Esophagus muscularis mucosa (tissue), 4 donors: ENCODE results near the gene TANC1. TPM values are rescaled to one million over a fixed set of nuclear protein-coding genes. Genes with fewer than 3 reads are reported as not detected.
A peak's percentile ranks its signal among the peaks of the same experiment; 100 is the strongest.

ENCODE experiments used
- DNase-seq: peaks from one replicate; pipeline ENCODE4 v3.0.0-alpha.2; 2017; ENCODE audit errors: extremely low spot score
- H3K27ac ChIP-seq, 4 donors: fragments of 200-600 bp; sonication (generic); replicated peaks in 1 of 4; 1 replicate in 3 of 4; 2 replicates in 1 of 4; pipeline ENCODE4 v1.5.1; 2016 to 2019; ENCODE audit warnings: mild to moderate bottlenecking in 1 of 4
- H3K27me3 ChIP-seq, 4 donors: fragments of 200-600 bp; sonication (generic); one replicate each; pipeline versions ENCODE4 v1.5.1 to v1.6.0; 2016 to 2019
- H3K36me3 ChIP-seq, 4 donors: fragments of 200-600 bp; sonication (generic); one replicate each; pipeline ENCODE4 v1.5.1; 2016 to 2019
- H3K4me1 ChIP-seq, 4 donors: fragments of 200-600 bp; sonication (generic); one replicate each; pipeline ENCODE4 v1.5.1; 2016 to 2019
- H3K4me3 ChIP-seq, 4 donors: fragments of 200-600 bp; sonication (generic); 1 replicate in 2 of 4; 2 replicates in 2 of 4; pipeline ENCODE4 v1.5.1; 2016 to 2019; ENCODE audit warnings: mild to moderate bottlenecking in 4 of 4, moderate library complexity in 1 of 4
- H3K9me3 ChIP-seq, 4 donors: fragments of 200-600 bp; sonication (generic); 1 replicate in 3 of 4; 2 replicates in 1 of 4; pipeline ENCODE4 v1.5.1; 2016 to 2019
- EP300 ChIP-seq: sonication (generic); formaldehyde crosslinking; IDR thresholded peaks from one replicate; pipeline ENCODE4 v1.6.1; 2017; ENCODE audit warnings: antibody characterized with exemption
- POLR2A ChIP-seq: fragments of 450-650 bp; IDR thresholded peaks from one replicate; pipeline ENCODE4 v1.6.1; 2017; ENCODE audit warnings: antibody characterized with exemption, moderate library complexity, mild to moderate bottlenecking, low read depth
- POLR2AphosphoS5 ChIP-seq, 2 donors: sonication (generic); formaldehyde crosslinking; IDR thresholded peaks; one replicate each; pipeline ENCODE4 v1.6.1; 2017; ENCODE audit warnings: antibody characterized with exemption in 2 of 2
- WGBS: methylation state at CpG from one replicate; pipeline ENCODE4 v1.1.5; 2018; 5-methylcytosine and 5-hydroxymethylcytosine counted together
- intact Hi-C: fragments of 100-400 bp; cut with DNase I; formaldehyde crosslinking; loops from one replicate; pipeline ENCODE4 v1.15.1; 2023
- total RNA-seq, 4 donors: library from RNA; depleted of rRNA; stranded (reverse); fragments of >200 nt; gene quantifications; one replicate each; pipeline versions ENCODE4 v1.1.0 to v1.2.1, GENCODE V29; 2016
- TF ChIP-seq, protein P1 (sequence below), 3 experiments: fragments of 200-600 bp in 2 of 3; fragments of 450-650 bp in 1 of 3; sonication (generic) in 2 of 3; IDR thresholded peaks; one replicate each; pipeline ENCODE4 v1.5.1; 2017 to 2019; ENCODE audit warnings: antibody characterized with exemption in 3 of 3, mild to moderate bottlenecking in 2 of 3, moderate library complexity in 1 of 3

Gene TANC1
- total RNA-seq, 4 donors from 2014 or later, result 34.3 to 54.0 (median 52.9) TPM

DNA sequence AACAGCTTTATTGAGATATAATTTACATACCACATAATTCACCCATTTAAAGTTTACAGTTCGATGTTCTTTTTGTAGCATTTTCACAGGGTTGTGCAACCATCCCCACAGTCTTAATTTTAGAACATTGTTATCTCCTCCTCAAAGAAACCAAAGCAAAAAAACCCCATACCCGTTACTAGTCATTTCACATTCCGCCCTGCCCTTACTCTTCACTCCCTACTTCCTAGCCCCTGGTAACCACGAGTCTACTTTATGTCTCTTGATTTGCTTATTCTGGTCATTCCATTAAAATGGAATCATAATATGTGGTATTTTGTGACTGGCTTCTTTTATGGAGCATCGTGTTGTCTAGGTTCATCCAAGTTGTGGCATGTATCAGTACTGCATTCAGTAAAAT is 137.7 kb downstream of the TANC1 start:
- no peak overlapping the region for H3K4me3 ChIP-seq
- H3K27me3 ChIP-seq, result no peaks in the 10 kb centered on the region
- H3K9me3 ChIP-seq, result no peaks in the 10 kb centered on the region
- H3K27ac ChIP-seq, result no peak overlapping the region
- intact Hi-C loops, result no loop called here
- no peak for DNase-seq
- H3K36me3 ChIP-seq, result peaks cover 0 to 3% (median 0%) of the 10 kb centered on the region in 4 donors
- TF ChIP-seq EP300, result no peak
- no peak for TF ChIP-seq POLR2A
- no peak for TF ChIP-seq POLR2AphosphoS5 (IDR thresholded peaks at IDR 0.05)
- TF ChIP-seq, protein P1, sequence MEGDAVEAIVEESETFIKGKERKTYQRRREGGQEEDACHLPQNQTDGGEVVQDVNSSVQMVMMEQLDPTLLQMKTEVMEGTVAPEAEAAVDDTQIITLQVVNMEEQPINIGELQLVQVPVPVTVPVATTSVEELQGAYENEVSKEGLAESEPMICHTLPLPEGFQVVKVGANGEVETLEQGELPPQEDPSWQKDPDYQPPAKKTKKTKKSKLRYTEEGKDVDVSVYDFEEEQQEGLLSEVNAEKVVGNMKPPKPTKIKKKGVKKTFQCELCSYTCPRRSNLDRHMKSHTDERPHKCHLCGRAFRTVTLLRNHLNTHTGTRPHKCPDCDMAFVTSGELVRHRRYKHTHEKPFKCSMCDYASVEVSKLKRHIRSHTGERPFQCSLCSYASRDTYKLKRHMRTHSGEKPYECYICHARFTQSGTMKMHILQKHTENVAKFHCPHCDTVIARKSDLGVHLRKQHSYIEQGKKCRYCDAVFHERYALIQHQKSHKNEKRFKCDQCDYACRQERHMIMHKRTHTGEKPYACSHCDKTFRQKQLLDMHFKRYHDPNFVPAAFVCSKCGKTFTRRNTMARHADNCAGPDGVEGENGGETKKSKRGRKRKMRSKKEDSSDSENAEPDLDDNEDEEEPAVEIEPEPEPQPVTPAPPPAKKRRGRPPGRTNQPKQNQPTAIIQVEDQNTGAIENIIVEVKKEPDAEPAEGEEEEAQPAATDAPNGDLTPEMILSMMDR (IDR thresholded peaks at IDR 0.05), result no peak
- WGBS, result 88% methylated on average over 5 of the region's 5 CpGs
- peaks cover 13 to 29% (median 21%) of the 10 kb centered on the region in 4 donors for H3K4me1 ChIP-seq

DNA sequence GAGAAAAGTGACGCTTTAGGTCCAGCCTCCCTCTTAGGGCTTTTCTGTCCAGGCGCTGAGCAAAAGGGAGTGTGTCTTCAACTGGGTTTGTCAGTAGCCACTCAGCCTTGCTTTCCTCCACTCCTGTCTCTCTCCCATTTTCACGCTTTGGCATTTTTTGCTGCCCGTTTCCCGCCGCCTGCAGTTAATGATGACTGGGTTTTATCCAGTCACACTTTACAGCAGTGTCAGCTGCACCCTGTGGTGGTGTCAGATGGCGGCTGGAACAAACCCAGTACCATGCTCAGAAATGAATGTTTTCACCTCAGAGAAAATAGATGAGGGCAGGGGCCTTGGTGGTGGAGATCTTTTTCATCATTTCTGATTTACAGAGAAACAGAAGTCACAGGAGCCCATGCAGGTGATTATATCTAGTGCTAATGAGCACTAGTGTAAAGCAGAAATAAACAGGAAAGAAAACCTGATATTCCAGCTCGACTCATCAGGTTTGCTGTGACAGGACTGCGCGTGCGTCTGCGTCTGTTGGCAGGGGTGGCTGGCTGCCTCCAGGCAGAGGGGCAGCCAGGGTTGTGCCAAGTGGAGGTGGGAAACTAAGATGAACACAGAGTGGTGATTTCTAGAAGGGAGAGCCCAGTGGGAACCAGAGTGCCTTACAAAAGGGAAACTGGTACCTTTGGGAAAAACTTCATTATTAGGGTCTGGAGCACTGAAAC is 139.9 kb downstream of the TANC1 start:
- Histone ChIP-seq H3K4me1 (peaks cover 16 to 34% (median 27%) of the 10 kb centered on the region in 4 donors), H3K27ac (peak overlapping the region in 2 of 4 donors; percentile 7 to 14), H3K4me3 (no peak overlapping the region), H3K9me3 (no peaks in the 10 kb centered on the region), H3K27me3 (no peaks in the 10 kb centered on the region), H3K36me3 (no peaks in the 10 kb centered on the region)
- 69% methylated on average over 12 of the region's 12 CpGs for WGBS
- DNase-seq, result no peak
- TF ChIP-seq EP300 (no peak), POLR2AphosphoS5 (IDR thresholded peaks at IDR 0.05) (no peak), POLR2A (no peak)
- TF ChIP-seq, protein P1 (IDR thresholded peaks at IDR 0.05), result no peak
- intact Hi-C loops, result no loop called here

DNA sequence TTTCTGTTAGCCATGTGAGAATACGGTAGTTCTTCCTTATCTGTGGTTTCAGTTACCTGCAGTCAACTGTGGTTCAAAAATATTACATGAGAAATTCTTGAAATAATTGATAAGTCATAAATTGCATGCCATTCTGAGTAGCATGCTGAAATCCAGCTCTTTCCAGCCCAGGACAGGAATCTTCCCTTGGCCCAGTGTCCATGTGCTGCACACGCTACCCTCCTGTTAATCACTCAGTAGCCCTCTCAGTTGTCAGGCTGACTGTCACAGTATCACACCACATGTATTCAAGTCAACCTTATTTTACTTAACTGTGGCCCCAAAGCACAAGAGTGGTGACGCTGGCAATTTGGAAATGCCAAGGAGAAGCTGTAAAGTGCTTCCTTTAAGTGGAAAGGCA is 141.1 kb downstream of the TANC1 start:
- Histone ChIP-seq H3K4me3 (no peak overlapping the region), H3K27me3 (no peaks in the 10 kb centered on the region), H3K27ac (no peak overlapping the region), H3K9me3 (no peaks in the 10 kb centered on the region), H3K36me3 (no peaks in the 10 kb centered on the region), H3K4me1 (peaks cover 16 to 34% (median 28%) of the 10 kb centered on the region in 4 donors)
- 89% methylated on average over 3 of the region's 3 CpGs for WGBS
- TF ChIP-seq POLR2AphosphoS5 (IDR thresholded peaks at IDR 0.05) (no peak), POLR2A (no peak), EP300 (no peak)
- TF ChIP-seq, protein P1 (IDR thresholded peaks at IDR 0.05), result no peak
- no peak for DNase-seq
- intact Hi-C loops, result no loop called here

DNA sequence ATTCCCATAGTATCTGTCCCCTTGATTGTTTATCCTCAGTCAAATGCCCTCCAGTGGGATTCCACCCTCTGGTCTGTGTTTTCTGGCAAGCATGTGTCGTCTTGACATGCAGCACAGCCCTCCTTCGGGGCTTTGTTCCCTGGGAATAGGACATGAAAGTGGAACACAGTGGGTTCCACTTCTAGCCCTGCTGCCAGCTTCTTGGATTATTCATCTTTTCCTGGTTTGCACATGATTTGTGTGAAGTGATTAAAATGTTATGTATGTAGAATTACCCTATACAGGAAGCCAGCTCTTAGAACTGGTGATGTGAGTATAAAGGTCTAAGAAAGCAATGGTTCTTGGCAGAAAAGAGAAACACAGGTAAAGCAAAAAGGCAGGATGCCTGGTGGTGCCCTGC is 142.3 kb downstream of the TANC1 start:
- 81% methylated on average over 2 of the region's 2 CpGs for WGBS
- no peaks in the 10 kb centered on the region for H3K27me3 ChIP-seq
- DNase-seq, result no peak
- no peak overlapping the region for H3K27ac ChIP-seq
- H3K4me1 ChIP-seq, result peaks cover 16 to 38% (median 28%) of the 10 kb centered on the region in 4 donors
- no peaks in the 10 kb centered on the region for H3K36me3 ChIP-seq
- H3K9me3 ChIP-seq, result no peaks in the 10 kb centered on the region
- no peak overlapping the region for H3K4me3 ChIP-seq
- TF ChIP-seq EP300, result no peak
- intact Hi-C loops, result no loop called here

DNA sequence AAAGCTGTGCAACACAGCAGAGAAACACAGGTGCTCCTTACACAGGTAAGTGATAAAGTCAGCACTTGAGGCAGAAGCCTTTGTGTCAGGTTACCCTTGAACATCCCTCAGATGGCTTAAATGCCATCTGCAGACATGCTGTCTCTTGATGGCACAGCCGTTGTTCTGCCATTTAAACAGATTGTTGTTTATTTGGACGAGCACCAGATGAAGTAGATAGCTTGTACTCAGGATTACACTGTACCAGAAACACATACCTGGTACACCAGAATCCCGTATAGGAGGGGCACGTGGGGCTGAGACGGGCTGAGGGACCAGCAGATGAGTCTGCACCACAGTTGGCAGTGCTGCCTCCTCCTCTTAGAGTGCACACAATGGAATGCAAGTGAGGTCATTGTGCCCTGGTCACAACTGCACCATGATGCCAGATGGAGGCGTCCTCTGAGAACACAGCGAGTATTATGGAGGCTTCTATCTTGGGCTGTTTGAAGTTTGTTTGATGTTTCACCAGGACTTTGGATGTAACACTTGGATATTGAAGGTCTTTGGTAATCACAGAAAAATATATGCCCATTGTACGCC is 143.0 kb downstream of the TANC1 start:
- no peak overlapping the region for H3K27ac ChIP-seq
- H3K27me3 ChIP-seq, result no peaks in the 10 kb centered on the region
- WGBS, result 81% methylated on average over 7 of the region's 8 CpGs
- no peak for DNase-seq
- TF ChIP-seq POLR2A (no peak), EP300 (no peak), POLR2AphosphoS5 (IDR thresholded peaks at IDR 0.05) (no peak)
- TF ChIP-seq, protein P1 (IDR thresholded peaks at IDR 0.05), result no peak
- no peaks in the 10 kb centered on the region for H3K36me3 ChIP-seq
- H3K4me1 ChIP-seq, result peaks cover 16 to 38% (median 28%) of the 10 kb centered on the region in 4 donors
- intact Hi-C loops, result no loop called here
- H3K9me3 ChIP-seq, result no peaks in the 10 kb centered on the region
- no peak overlapping the region for H3K4me3 ChIP-seq
